IPS DF 6.9 (cell line): Measurements from ENCODE around the gene XXYLT1.

Source experiments
- DNase-seq: peaks from one replicate; pipeline ENCODE4 v3.0.0-alpha.2; 2013; ENCODE audit warnings: low read depth, low spot score
- H3K27ac ChIP-seq: one replicate; pipeline ENCODE4 v1.5.1; 2013; ENCODE audit warnings: low read length, control low read depth
- H3K27me3 ChIP-seq: 2 replicates; pipeline ENCODE4 v1.6.1; 2013; ENCODE audit warnings: mild to moderate bottlenecking, low read length; ENCODE audit not compliant: control insufficient read depth, insufficient read depth
- H3K36me3 ChIP-seq: 2 replicates; pipeline ENCODE4 v1.6.1; 2013; ENCODE audit warnings: low read length; ENCODE audit not compliant: control insufficient read depth, insufficient read depth
- H3K4me1 ChIP-seq: 2 replicates; pipeline ENCODE4 v1.6.1; 2013; ENCODE audit warnings: low read length; ENCODE audit not compliant: control insufficient read depth, insufficient read depth
- H3K4me3 ChIP-seq: 2 replicates; pipeline ENCODE4 v1.5.1; 2013; ENCODE audit warnings: mild to moderate bottlenecking, low read length
- H3K9me3 ChIP-seq: 2 replicates; pipeline ENCODE4 v1.6.1; 2013; ENCODE audit warnings: low read length, inconsistent platforms; ENCODE audit not compliant: control insufficient read depth, insufficient read depth
- WGBS: extraction: QIAGEN DNeasy Blood & Tissue Kit; methylation state at CpG from one replicate; pipeline ENCODE4 v1.1.7; 2013; ENCODE audit warnings: mixed read lengths, missing lambda C conversion rate; ENCODE audit not compliant: insufficient read length, insufficient coverage; 5-methylcytosine and 5-hydroxymethylcytosine counted together

The XXYLT1 gene

GRCh38 chr3:195101001-195101583 lies 169.9 kb downstream of the XXYLT1 start:
- Histone ChIP-seq H3K27me3 (no peaks in the 10 kb centered on the region), H3K4me3 (no peak overlapping the region), H3K36me3 (no peaks in the 10 kb centered on the region), H3K27ac (no peak overlapping the region), H3K4me1 (no peaks in the 10 kb centered on the region), H3K9me3 (no peaks in the 10 kb centered on the region)
- no CpG with 5 or more reads among the region's 8 CpGs for WGBS
- no peak for DNase-seq

GRCh38 chr3:195099951-195100785 lies 170.8 kb downstream of the XXYLT1 start:
- no CpG with 5 or more reads among the region's 14 CpGs for WGBS
- no peak for DNase-seq
- H3K4me1 ChIP-seq, result no peaks in the 10 kb centered on the region
- H3K9me3 ChIP-seq, result no peaks in the 10 kb centered on the region
- no peaks in the 10 kb centered on the region for H3K36me3 ChIP-seq
- H3K27ac ChIP-seq, result no peak overlapping the region
- H3K27me3 ChIP-seq, result no peaks in the 10 kb centered on the region
- H3K4me3 ChIP-seq, result no peak overlapping the region

GRCh38 chr3:195098741-195099525 lies 172.0 kb downstream of the XXYLT1 start:
- no peaks in the 10 kb centered on the region for H3K36me3 ChIP-seq
- no peak overlapping the region for H3K27ac ChIP-seq
- peaks cover 2% of the 10 kb centered on the region; the same call in 1 of the 2 replicates for H3K4me1 ChIP-seq
- WGBS, result no CpG with 5 or more reads among the region's 16 CpGs
- no peak overlapping the region for H3K4me3 ChIP-seq
- no peaks in the 10 kb centered on the region for H3K9me3 ChIP-seq
- DNase-seq, result no peak
- no peaks in the 10 kb centered on the region for H3K27me3 ChIP-seq

- H3K4me3 ChIP-seq, result no peak overlapping the region
- H3K4me1 ChIP-seq, result peaks cover 2% of the 10 kb centered on the region; the same call in 1 of the 2 replicates
- WGBS, result no CpG with 5 or more reads among the region's 22 CpGs
Observed at GRCh38 chr3:195097331-195098255, 173.4 kb downstream of the XXYLT1 start.

GRCh38 chr3:195096484-195097330 lies 174.3 kb downstream of the XXYLT1 start:
- Histone ChIP-seq H3K4me1 (peaks cover 2% of the 10 kb centered on the region; the same call in 1 of the 2 replicates), H3K27me3 (no peaks in the 10 kb centered on the region), H3K27ac (no peak overlapping the region), H3K36me3 (no peaks in the 10 kb centered on the region), H3K4me3 (no peak overlapping the region), H3K9me3 (no peaks in the 10 kb centered on the region)
- DNase-seq, result no peak
- no CpG with 5 or more reads among the region's 13 CpGs for WGBS

More at GRCh38 chr3:195097331-195098255, 173.4 kb downstream of the XXYLT1 start:
- DNase-seq, result no peak
- H3K9me3 ChIP-seq, result no peaks in the 10 kb centered on the region
- no peaks in the 10 kb centered on the region for H3K36me3 ChIP-seq
- no peak overlapping the region for H3K27ac ChIP-seq
- no peaks in the 10 kb centered on the region for H3K27me3 ChIP-seq

GRCh38 chr3:195096053-195096452 lies 174.9 kb downstream of the XXYLT1 start:
- no peak overlapping the region for H3K4me3 ChIP-seq
- no CpG with 5 or more reads among the region's 11 CpGs for WGBS
- peaks cover 2% of the 10 kb centered on the region; the same call in 1 of the 2 replicates for H3K4me1 ChIP-seq
- H3K36me3 ChIP-seq, result no peaks in the 10 kb centered on the region
- H3K9me3 ChIP-seq, result no peaks in the 10 kb centered on the region
- no peaks in the 10 kb centered on the region for H3K27me3 ChIP-seq
- no peak overlapping the region for H3K27ac ChIP-seq
- no peak for DNase-seq

GRCh38 chr3:195095704-195096036 lies 175.3 kb downstream of the XXYLT1 start:
- Histone ChIP-seq H3K4me3 (no peak overlapping the region), H3K27me3 (no peaks in the 10 kb centered on the region), H3K27ac (no peak overlapping the region), H3K9me3 (no peaks in the 10 kb centered on the region), H3K36me3 (no peaks in the 10 kb centered on the region), H3K4me1 (peaks cover 2% of the 10 kb centered on the region; the same call in 1 of the 2 replicates)
- no peak for DNase-seq
- WGBS, result no CpG with 5 or more reads among the region's 7 CpGs

- Histone ChIP-seq H3K36me3 (no peaks in the 10 kb centered on the region), H3K4me1 (peaks cover 2% of the 10 kb centered on the region; the same call in 1 of the 2 replicates), H3K4me3 (no peak overlapping the region), H3K27me3 (no peaks in the 10 kb centered on the region), H3K9me3 (no peaks in the 10 kb centered on the region), H3K27ac (no peak overlapping the region)
- no CpG with 5 or more reads among the region's 19 CpGs for WGBS
- DNase-seq, result no peak
Observed at GRCh38 chr3:195095035-195095703, 175.8 kb downstream of the XXYLT1 start.
